ENCODE results near the gene EDA.

The EDA gene

GRCh38 chrX:70007946-70008345 is 392.0 kb downstream of the EDA start:
- H3K36me3 ChIP-seq = no peaks in the 10 kb centered on the region
- H3K4me3 ChIP-seq (ENCODE audit: low read depth, low read length) = no peak overlapping the region
- no peaks in the 10 kb centered on the region for H3K4me1 ChIP-seq
- H3K27me3 ChIP-seq = no peaks in the 10 kb centered on the region
- DNase-seq = no peak
- TF ChIP-seq, protein P1, sequence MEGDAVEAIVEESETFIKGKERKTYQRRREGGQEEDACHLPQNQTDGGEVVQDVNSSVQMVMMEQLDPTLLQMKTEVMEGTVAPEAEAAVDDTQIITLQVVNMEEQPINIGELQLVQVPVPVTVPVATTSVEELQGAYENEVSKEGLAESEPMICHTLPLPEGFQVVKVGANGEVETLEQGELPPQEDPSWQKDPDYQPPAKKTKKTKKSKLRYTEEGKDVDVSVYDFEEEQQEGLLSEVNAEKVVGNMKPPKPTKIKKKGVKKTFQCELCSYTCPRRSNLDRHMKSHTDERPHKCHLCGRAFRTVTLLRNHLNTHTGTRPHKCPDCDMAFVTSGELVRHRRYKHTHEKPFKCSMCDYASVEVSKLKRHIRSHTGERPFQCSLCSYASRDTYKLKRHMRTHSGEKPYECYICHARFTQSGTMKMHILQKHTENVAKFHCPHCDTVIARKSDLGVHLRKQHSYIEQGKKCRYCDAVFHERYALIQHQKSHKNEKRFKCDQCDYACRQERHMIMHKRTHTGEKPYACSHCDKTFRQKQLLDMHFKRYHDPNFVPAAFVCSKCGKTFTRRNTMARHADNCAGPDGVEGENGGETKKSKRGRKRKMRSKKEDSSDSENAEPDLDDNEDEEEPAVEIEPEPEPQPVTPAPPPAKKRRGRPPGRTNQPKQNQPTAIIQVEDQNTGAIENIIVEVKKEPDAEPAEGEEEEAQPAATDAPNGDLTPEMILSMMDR (IDR thresholded peaks at IDR 0.05; ENCODE audit: low read depth, low read length) = no peak
- no peaks in the 10 kb centered on the region for H3K9me3 ChIP-seq

- no peak for DNase-seq
- TF ChIP-seq, protein P1 (IDR thresholded peaks at IDR 0.05; ENCODE audit: low read depth, low read length) = no peak
- Histone ChIP-seq H3K36me3 (no peaks in the 10 kb centered on the region), H3K9me3 (no peaks in the 10 kb centered on the region), H3K27me3 (no peaks in the 10 kb centered on the region), H3K4me3 (ENCODE audit: low read depth, low read length) (no peak overlapping the region), H3K4me1 (no peaks in the 10 kb centered on the region)
Measured at GRCh38 chrX:70009049-70009448, 393.1 kb downstream of the EDA start.

- no peaks in the 10 kb centered on the region for H3K4me1 ChIP-seq
- H3K36me3 ChIP-seq = no peaks in the 10 kb centered on the region
- no peak overlapping the region for H3K4me3 ChIP-seq (ENCODE audit: low read depth, low read length)
- no peak for DNase-seq
- no peaks in the 10 kb centered on the region for H3K27me3 ChIP-seq
- H3K9me3 ChIP-seq = no peaks in the 10 kb centered on the region
- TF ChIP-seq, protein P1 (IDR thresholded peaks at IDR 0.05; ENCODE audit: low read depth, low read length) = no peak
Measured at GRCh38 chrX:70009970-70010369, 394.1 kb downstream of the EDA start.

DNA sequence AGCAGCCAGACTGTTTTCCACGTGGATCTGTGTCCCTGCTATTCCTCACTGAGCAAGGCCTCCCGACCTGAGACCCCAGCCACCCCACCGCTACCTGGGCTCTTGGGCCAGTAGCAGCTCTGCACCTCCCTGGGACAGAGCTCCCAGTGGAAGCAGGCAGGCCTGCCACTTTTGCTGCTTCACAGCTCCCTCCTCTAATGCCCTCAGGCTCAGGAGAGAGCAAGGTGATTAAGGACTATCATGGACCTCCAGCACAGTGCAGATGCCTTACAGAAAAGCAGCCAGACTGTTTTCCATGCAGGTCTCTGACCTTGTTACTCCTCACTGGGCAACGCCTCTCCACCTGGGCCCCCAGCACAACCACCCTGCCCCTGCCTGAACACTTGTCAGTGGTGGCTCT is 396.8 kb downstream of the EDA start:
- DNase-seq = no peak
- no peaks in the 10 kb centered on the region for H3K4me1 ChIP-seq

GRCh38 chrX:70013466-70014381 is 397.8 kb downstream of the EDA start:
- TF ChIP-seq, protein P1 (IDR thresholded peaks at IDR 0.05; ENCODE audit: low read depth, low read length) = no peak
- no peak overlapping the region for H3K4me3 ChIP-seq (ENCODE audit: low read depth, low read length)
- DNase-seq = no peak
- H3K27me3 ChIP-seq = no peaks in the 10 kb centered on the region
- no peaks in the 10 kb centered on the region for H3K9me3 ChIP-seq
- no peaks in the 10 kb centered on the region for H3K36me3 ChIP-seq
- no peaks in the 10 kb centered on the region for H3K4me1 ChIP-seq

More for the DNA sequence above, 396.8 kb downstream of the EDA start:
- H3K9me3 ChIP-seq = no peaks in the 10 kb centered on the region
- no peaks in the 10 kb centered on the region for H3K36me3 ChIP-seq
- TF ChIP-seq, protein P1 (IDR thresholded peaks at IDR 0.05; ENCODE audit: low read depth, low read length) = no peak
- no peak overlapping the region for H3K4me3 ChIP-seq (ENCODE audit: low read depth, low read length)
- no peaks in the 10 kb centered on the region for H3K27me3 ChIP-seq

DNA sequence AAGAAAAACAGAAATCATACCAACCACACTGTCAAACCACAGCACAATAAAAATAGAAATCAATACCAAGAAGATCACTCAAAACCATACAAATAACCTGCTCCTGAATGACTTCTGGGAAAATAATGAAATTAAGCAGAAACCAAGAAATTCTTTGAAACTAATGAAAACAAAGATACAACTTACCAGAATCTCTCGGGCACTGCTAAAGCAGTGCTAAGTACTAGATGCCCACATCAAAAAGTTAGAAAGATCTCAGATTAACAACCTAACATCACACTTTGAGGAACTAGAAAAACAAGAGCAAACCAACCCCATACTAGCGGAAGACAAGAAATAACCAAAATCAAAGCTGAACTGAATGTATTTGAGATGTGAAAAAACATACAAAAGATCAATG is 400.6 kb downstream of the EDA start:
- no peaks in the 10 kb centered on the region for H3K9me3 ChIP-seq
- H3K36me3 ChIP-seq = no peaks in the 10 kb centered on the region
- no peak overlapping the region for H3K4me3 ChIP-seq (ENCODE audit: low read depth, low read length)
- no peaks in the 10 kb centered on the region for H3K27me3 ChIP-seq
- TF ChIP-seq, protein P1 (IDR thresholded peaks at IDR 0.05; ENCODE audit: low read depth, low read length) = no peak
- no peaks in the 10 kb centered on the region for H3K4me1 ChIP-seq
- no peak for DNase-seq

All from BE2C (cell line).